Omental fat pad (tissue), 4 donors: ENCODE measurements around the gene GZF1. TPM values are rescaled to one million over a fixed set of nuclear protein-coding genes. Genes with fewer than 3 reads are reported as not detected.

Experiments
- ATAC-seq: fragments of 150-250 bp; one replicate; pipeline ENCODE4 v1.9.1; 2016; ENCODE audit warnings: mild to moderate bottlenecking, moderate library complexity; ENCODE audit not compliant: low FRiP score
- DNase-seq: peaks from one replicate; pipeline ENCODE4 v3.0.0-alpha.2; 2019; ENCODE audit warnings: low spot score
- CTCF ChIP-seq, 3 donors: fragments of 450-650 bp; IDR thresholded peaks; one replicate each; pipeline ENCODE4 v1.5.1; 2016 to 2017; ENCODE audit warnings: antibody characterized with exemption in 3 of 3, mild to moderate bottlenecking in 3 of 3, moderate library complexity in 2 of 3
- total RNA-seq, 4 donors: library from RNA; depleted of rRNA; stranded (reverse); fragments of >200 nt; gene quantifications; one replicate each; pipeline ENCODE4 v1.1.0, GENCODE V29; 2016

GZF1 gene
- total RNA-seq, 4 donors from 2014 or later: 12.7 to 29.0 (median 18.8) TPM

- TF ChIP-seq CTCF (IDR thresholded peaks at IDR 0.05): no peak
- no peak for DNase-seq
- ATAC-seq: no peak
These were observed 50.0 kb downstream of the GZF1 start for GRCh38 chr20:23412026-23412425.

GRCh38 chr20:23413862-23414422 is 52.0 kb downstream of the GZF1 start:
- TF ChIP-seq CTCF (IDR thresholded peaks at IDR 0.05): no peak
- ATAC-seq (no peak), DNase-seq (no peak)

DNA sequence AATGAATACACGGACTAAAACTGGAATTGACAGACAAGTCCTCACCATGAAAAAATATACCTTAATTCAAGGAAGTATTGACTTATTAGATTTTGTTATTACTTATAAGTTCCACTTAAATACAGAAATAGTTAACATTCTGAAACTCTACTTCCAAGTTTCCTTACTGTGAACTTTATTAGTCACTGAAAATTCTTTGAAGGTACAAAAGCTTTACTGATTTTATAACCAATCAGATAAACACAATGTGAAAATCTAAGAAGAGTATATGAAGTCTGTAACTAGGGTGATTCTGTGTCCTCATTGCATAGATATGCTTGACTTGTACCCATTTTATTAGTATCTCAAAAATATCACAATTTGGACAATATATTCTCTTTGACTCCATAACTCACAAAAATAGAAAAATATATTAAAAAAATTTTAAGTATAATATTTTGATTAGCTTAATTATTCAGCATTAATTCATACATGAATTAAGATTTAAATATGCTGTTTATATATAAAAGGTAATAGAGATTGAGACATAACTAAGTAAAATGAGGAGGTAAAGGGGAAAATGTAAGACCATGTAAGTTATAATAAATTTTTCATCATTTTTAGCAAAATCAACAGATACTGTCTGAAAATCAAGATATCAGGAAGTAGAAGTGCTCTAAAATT is 52.7 kb downstream of the GZF1 start:
- DNase-seq: no peak
- no peak for TF ChIP-seq CTCF (IDR thresholded peaks at IDR 0.05)
- no peak for ATAC-seq

- TF ChIP-seq CTCF (IDR thresholded peaks at IDR 0.05): no peak
- DNase-seq (no peak), ATAC-seq (no peak)
These were observed 53.6 kb downstream of the GZF1 start for GRCh38 chr20:23415555-23415954.

DNA sequence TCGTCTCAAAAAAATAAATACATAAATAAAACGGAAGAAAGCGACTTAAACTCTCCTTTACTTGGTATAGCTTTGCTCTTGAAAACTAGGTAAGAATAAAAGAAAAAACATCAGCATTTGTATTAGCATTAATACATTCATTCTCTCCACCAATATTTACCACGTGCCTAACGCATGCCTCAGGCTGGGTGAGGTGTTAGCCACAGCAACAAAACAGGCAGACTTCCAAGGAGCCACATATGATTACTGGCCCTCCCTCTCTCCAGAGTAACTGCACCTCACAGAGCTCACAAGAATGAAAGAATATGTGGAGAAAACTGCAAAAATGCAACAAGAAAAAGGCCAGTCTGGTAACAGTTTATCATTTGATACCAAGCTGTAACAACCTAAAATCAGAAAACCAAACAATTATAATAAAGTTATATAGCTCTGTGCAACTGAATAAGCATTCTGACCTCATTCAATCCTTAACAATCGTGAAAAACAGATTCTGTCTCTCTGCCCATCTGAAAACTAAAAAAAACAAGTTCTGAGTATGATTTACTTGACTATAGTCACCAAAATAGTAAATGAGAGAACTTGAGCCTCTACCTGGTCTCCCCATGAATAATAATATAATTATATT is 54.1 kb downstream of the GZF1 start:
- TF ChIP-seq CTCF (IDR thresholded peaks at IDR 0.05): no peak
- ATAC-seq (no peak), DNase-seq (no peak)

GRCh38 chr20:23417861-23418260 is 55.9 kb downstream of the GZF1 start:
- no peak for TF ChIP-seq CTCF (IDR thresholded peaks at IDR 0.05)
- ATAC-seq: no peak
- no peak for DNase-seq

GRCh38 chr20:23419657-23419994 is 57.6 kb downstream of the GZF1 start:
- ATAC-seq (no peak), DNase-seq (no peak)
- no peak for TF ChIP-seq CTCF (IDR thresholded peaks at IDR 0.05)
